Measurements from ENCODE around the gene TP53BP1. TPM values are rescaled to one million over a fixed set of nuclear protein-coding genes. Genes with fewer than 3 reads are reported as not detected.

The TP53BP1 gene
- total and polyA plus RNA-seq, 2 donors: 17.5 to 29.8 TPM

GRCh38 chr15:43423793-43424192 lies 69.2 kb downstream of the TP53BP1 start:
- H3K36me3 ChIP-seq (ENCODE audit: control insufficient read depth in 2 of 2, insufficient read depth in 2 of 2, low read length in 1 of 2): peaks cover 44 to 54% of the 10 kb centered on the region in 2 donors
- H3K4me1 ChIP-seq (ENCODE audit: control insufficient read depth in 2 of 2, insufficient read depth in 2 of 2, low read length in 2 of 2): no peaks in the 10 kb centered on the region
- 97% methylated on average over 3 of the region's 3 CpGs for WGBS
- no peak overlapping the region for H3K27ac ChIP-seq (ENCODE audit: low read depth in 1 of 2, low read length in 1 of 2)
- H3K4me3 ChIP-seq (ENCODE audit: low read length in 2 of 2): no peak overlapping the region
- H3K27me3 ChIP-seq (ENCODE audit: control insufficient read depth in 2 of 2, insufficient read depth in 1 of 2, low read length in 1 of 2): no peaks in the 10 kb centered on the region
- no peak for DNase-seq (ENCODE audit: low read depth in 6 of 9, low spot score in 9 of 9)
- no peaks in the 10 kb centered on the region for H3K9me3 ChIP-seq (ENCODE audit: control insufficient read depth in 2 of 2, insufficient read depth in 1 of 2, low read length in 1 of 2)

- Histone ChIP-seq H3K4me3 (ENCODE audit: low read length in 2 of 2) (no peak overlapping the region), H3K9me3 (ENCODE audit: control insufficient read depth in 2 of 2, insufficient read depth in 1 of 2, low read length in 1 of 2) (no peaks in the 10 kb centered on the region), H3K4me1 (ENCODE audit: control insufficient read depth in 2 of 2, insufficient read depth in 2 of 2, low read length in 2 of 2) (no peaks in the 10 kb centered on the region), H3K27ac (ENCODE audit: low read depth in 1 of 2, low read length in 1 of 2) (no peak overlapping the region), H3K36me3 (ENCODE audit: control insufficient read depth in 2 of 2, insufficient read depth in 2 of 2, low read length in 1 of 2) (peaks cover 38 to 51% of the 10 kb centered on the region in 2 donors), H3K27me3 (ENCODE audit: control insufficient read depth in 2 of 2, insufficient read depth in 1 of 2, low read length in 1 of 2) (no peaks in the 10 kb centered on the region)
- WGBS: 98% methylated on average over 7 of the region's 7 CpGs
- DNase-seq (ENCODE audit: low read depth in 6 of 9, low spot score in 9 of 9): no peak
Observed at GRCh38 chr15:43420876-43421275, 72.1 kb downstream of the TP53BP1 start.

GRCh38 chr15:43420435-43420834 lies 72.5 kb downstream of the TP53BP1 start:
- no peaks in the 10 kb centered on the region for H3K27me3 ChIP-seq (ENCODE audit: control insufficient read depth in 2 of 2, insufficient read depth in 1 of 2, low read length in 1 of 2)
- H3K27ac ChIP-seq (ENCODE audit: low read depth in 1 of 2, low read length in 1 of 2): no peak overlapping the region
- DNase-seq (ENCODE audit: low read depth in 6 of 9, low spot score in 9 of 9): no peak
- H3K4me3 ChIP-seq (ENCODE audit: low read length in 2 of 2): no peak overlapping the region
- 98% methylated on average over 10 of the region's 10 CpGs for WGBS
- H3K36me3 ChIP-seq (ENCODE audit: control insufficient read depth in 2 of 2, insufficient read depth in 2 of 2, low read length in 1 of 2): peaks cover 42 to 55% of the 10 kb centered on the region in 2 donors
- H3K4me1 ChIP-seq (ENCODE audit: control insufficient read depth in 2 of 2, insufficient read depth in 2 of 2, low read length in 2 of 2): no peaks in the 10 kb centered on the region
- H3K9me3 ChIP-seq (ENCODE audit: control insufficient read depth in 2 of 2, insufficient read depth in 1 of 2, low read length in 1 of 2): no peaks in the 10 kb centered on the region

GRCh38 chr15:43414196-43414595 lies 78.8 kb downstream of the TP53BP1 start:
- Histone ChIP-seq H3K4me1 (ENCODE audit: control insufficient read depth in 2 of 2, insufficient read depth in 2 of 2, low read length in 2 of 2) (no peaks in the 10 kb centered on the region), H3K4me3 (ENCODE audit: low read length in 2 of 2) (no peak overlapping the region), H3K36me3 (ENCODE audit: control insufficient read depth in 2 of 2, insufficient read depth in 2 of 2, low read length in 1 of 2) (peaks cover 40 to 52% of the 10 kb centered on the region in 2 donors), H3K27ac (ENCODE audit: low read depth in 1 of 2, low read length in 1 of 2) (no peak overlapping the region), H3K9me3 (ENCODE audit: control insufficient read depth in 2 of 2, insufficient read depth in 1 of 2, low read length in 1 of 2) (no peaks in the 10 kb centered on the region), H3K27me3 (ENCODE audit: control insufficient read depth in 2 of 2, insufficient read depth in 1 of 2, low read length in 1 of 2) (no peaks in the 10 kb centered on the region)
- DNase-seq (ENCODE audit: low read depth in 6 of 9, low spot score in 9 of 9): no peak

GRCh38 chr15:43412096-43412495 lies 80.9 kb downstream of the TP53BP1 start:
- WGBS: 94% methylated on average over 1 of the region's 1 CpG
- Histone ChIP-seq H3K9me3 (ENCODE audit: control insufficient read depth in 2 of 2, insufficient read depth in 1 of 2, low read length in 1 of 2) (no peaks in the 10 kb centered on the region), H3K4me1 (ENCODE audit: control insufficient read depth in 2 of 2, insufficient read depth in 2 of 2, low read length in 2 of 2) (no peaks in the 10 kb centered on the region), H3K36me3 (ENCODE audit: control insufficient read depth in 2 of 2, insufficient read depth in 2 of 2, low read length in 1 of 2) (peaks cover 56 to 69% of the 10 kb centered on the region in 2 donors), H3K27me3 (ENCODE audit: control insufficient read depth in 2 of 2, insufficient read depth in 1 of 2, low read length in 1 of 2) (no peaks in the 10 kb centered on the region), H3K27ac (ENCODE audit: low read depth in 1 of 2, low read length in 1 of 2) (no peak overlapping the region), H3K4me3 (ENCODE audit: low read length in 2 of 2) (no peak overlapping the region)
- no peak for DNase-seq (ENCODE audit: low read depth in 6 of 9, low spot score in 9 of 9)

- Histone ChIP-seq H3K4me1 (ENCODE audit: control insufficient read depth in 2 of 2, insufficient read depth in 2 of 2, low read length in 2 of 2) (no peaks in the 10 kb centered on the region), H3K4me3 (ENCODE audit: low read length in 2 of 2) (no peak overlapping the region), H3K36me3 (ENCODE audit: control insufficient read depth in 2 of 2, insufficient read depth in 2 of 2, low read length in 1 of 2) (peaks cover 58 to 71% of the 10 kb centered on the region in 2 donors), H3K27ac (ENCODE audit: low read depth in 1 of 2, low read length in 1 of 2) (no peak overlapping the region), H3K9me3 (ENCODE audit: control insufficient read depth in 2 of 2, insufficient read depth in 1 of 2, low read length in 1 of 2) (no peaks in the 10 kb centered on the region), H3K27me3 (ENCODE audit: control insufficient read depth in 2 of 2, insufficient read depth in 1 of 2, low read length in 1 of 2) (no peaks in the 10 kb centered on the region)
- WGBS: 99% methylated on average over 5 of the region's 5 CpGs
- no peak for DNase-seq (ENCODE audit: low read depth in 6 of 9, low spot score in 9 of 9)
Observed at GRCh38 chr15:43410572-43411214, 82.3 kb downstream of the TP53BP1 start.

- H3K4me1 ChIP-seq (ENCODE audit: control insufficient read depth in 2 of 2, insufficient read depth in 2 of 2, low read length in 2 of 2): no peaks in the 10 kb centered on the region
- peaks cover 55 to 77% of the 10 kb centered on the region in 2 donors for H3K36me3 ChIP-seq (ENCODE audit: control insufficient read depth in 2 of 2, insufficient read depth in 2 of 2, low read length in 1 of 2)
- H3K9me3 ChIP-seq (ENCODE audit: control insufficient read depth in 2 of 2, insufficient read depth in 1 of 2, low read length in 1 of 2): no peaks in the 10 kb centered on the region
- no peaks in the 10 kb centered on the region for H3K27me3 ChIP-seq (ENCODE audit: control insufficient read depth in 2 of 2, insufficient read depth in 1 of 2, low read length in 1 of 2)
- WGBS: 98% methylated on average over 4 of the region's 4 CpGs
- DNase-seq (ENCODE audit: low read depth in 6 of 9, low spot score in 9 of 9): no peak
- no peak overlapping the region for H3K4me3 ChIP-seq (ENCODE audit: low read length in 2 of 2)
- no peak overlapping the region for H3K27ac ChIP-seq (ENCODE audit: low read depth in 1 of 2, low read length in 1 of 2)
Observed at GRCh38 chr15:43408789-43409188, 84.2 kb downstream of the TP53BP1 start.

- H3K27me3 ChIP-seq (ENCODE audit: control insufficient read depth in 2 of 2, insufficient read depth in 1 of 2, low read length in 1 of 2): no peaks in the 10 kb centered on the region
- no peak overlapping the region for H3K27ac ChIP-seq (ENCODE audit: low read depth in 1 of 2, low read length in 1 of 2)
- no peaks in the 10 kb centered on the region for H3K9me3 ChIP-seq (ENCODE audit: control insufficient read depth in 2 of 2, insufficient read depth in 1 of 2, low read length in 1 of 2)
- peaks cover 50 to 80% of the 10 kb centered on the region in 2 donors for H3K36me3 ChIP-seq (ENCODE audit: control insufficient read depth in 2 of 2, insufficient read depth in 2 of 2, low read length in 1 of 2)
- WGBS: 97% methylated on average over 2 of the region's 2 CpGs
- H3K4me1 ChIP-seq (ENCODE audit: control insufficient read depth in 2 of 2, insufficient read depth in 2 of 2, low read length in 2 of 2): no peaks in the 10 kb centered on the region
- DNase-seq (ENCODE audit: low read depth in 6 of 9, low spot score in 9 of 9): no peak
- no peak overlapping the region for H3K4me3 ChIP-seq (ENCODE audit: low read length in 2 of 2)
Observed at GRCh38 chr15:43406808-43407207, 86.1 kb downstream of the TP53BP1 start.

GRCh38 chr15:43406189-43406588 lies 86.8 kb downstream of the TP53BP1 start:
- Histone ChIP-seq H3K36me3 (ENCODE audit: control insufficient read depth in 2 of 2, insufficient read depth in 2 of 2, low read length in 1 of 2) (peaks cover 50 to 82% of the 10 kb centered on the region in 2 donors), H3K27ac (ENCODE audit: low read depth in 1 of 2, low read length in 1 of 2) (no peak overlapping the region), H3K4me3 (ENCODE audit: low read length in 2 of 2) (no peak overlapping the region), H3K9me3 (ENCODE audit: control insufficient read depth in 2 of 2, insufficient read depth in 1 of 2, low read length in 1 of 2) (no peaks in the 10 kb centered on the region), H3K4me1 (ENCODE audit: control insufficient read depth in 2 of 2, insufficient read depth in 2 of 2, low read length in 2 of 2) (no peaks in the 10 kb centered on the region), H3K27me3 (ENCODE audit: control insufficient read depth in 2 of 2, insufficient read depth in 1 of 2, low read length in 1 of 2) (no peaks in the 10 kb centered on the region)
- DNase-seq (ENCODE audit: low read depth in 6 of 9, low spot score in 9 of 9): no peak
- 98% methylated on average over 2 of the region's 2 CpGs for WGBS
